Measurements from ENCODE around the gene SNORC. TPM values are rescaled to one million over a fixed set of nuclear protein-coding genes. Genes with fewer than 3 reads are reported as not detected.
"Not testable (repeated sequence)": the region's sequence is repeated elsewhere in the genome, so short reads cannot be mapped to it uniquely, and the experiment has no call there.

SNORC gene
- total RNA-seq, 1 experiment from 2014 or later, result 4.3 TPM

- intact Hi-C loops (cut with micrococcal nuclease; ENCODE audit: unreplicated experiment), result no loop called here
- no peak for DNase-seq
- BruUV-seq (replicated peaks), result no TSS peak
These were observed 31.9 kb downstream of the SNORC start for GRCh38 chr2:232901736-232902578.

GRCh38 chr2:232903989-232904388 is 33.9 kb downstream of the SNORC start:
- DNase-seq, result no peak
- BruUV-seq (replicated peaks), result no TSS peak
- intact Hi-C loops (cut with micrococcal nuclease; ENCODE audit: unreplicated experiment), result no loop called here
- Mint-ChIP-seq H3K27ac (ENCODE audit: unreplicated experiment) (no peak overlapping the region), H3K4me1 (ENCODE audit: low read depth, unreplicated experiment) (no peaks in the 10 kb centered on the region), H3K4me3 (ENCODE audit: unreplicated experiment) (no peak overlapping the region), H3K27me3 (ENCODE audit: insufficient read depth, unreplicated experiment) (no peaks in the 10 kb centered on the region), H3K36me3 (ENCODE audit: insufficient read depth, unreplicated experiment) (no peaks in the 10 kb centered on the region), H3K9me3 (ENCODE audit: unreplicated experiment) (no peaks in the 10 kb centered on the region)
- H3K4me1 ChIP-seq, result no peaks in the 10 kb centered on the region
- H3K9me3 ChIP-seq, result no peaks in the 10 kb centered on the region
- no peak for TF ChIP-seq CTCF (IDR thresholded peaks at IDR 0.05; ENCODE audit: insufficient read depth in 1 of 2, low read depth in 1 of 2, low read length in 1 of 2, severe bottlenecking in 1 of 2, unreplicated experiment in 1 of 2)
- H3K4me3 ChIP-seq (ENCODE audit: low read depth, low read length), result no peak overlapping the region
- ChIA-PET CTCF (interaction anchor here (0.7 kb wide), 1 partner anchor 13 kb away, joined by 3 read pairs; no protein-coding TSS in a partner anchor), POLR2A (no interaction called here)
- H3K36me3 ChIP-seq (ENCODE audit: control insufficient read depth, insufficient read depth, low read length), result no peaks in the 10 kb centered on the region
- H3K27me3 ChIP-seq (replicated peaks; ENCODE audit: control insufficient read depth, insufficient read depth, low read length), result no peaks in the 10 kb centered on the region; the same call in 1 of the 2 replicates

More at GRCh38 chr2:232901736-232902578, 31.9 kb downstream of the SNORC start:
- no peaks in the 10 kb centered on the region for H3K4me1 Mint-ChIP-seq (ENCODE audit: low read depth, unreplicated experiment)
- no peaks in the 10 kb centered on the region for H3K36me3 Mint-ChIP-seq (ENCODE audit: insufficient read depth, unreplicated experiment)
- TF ChIP-seq CTCF (IDR thresholded peaks at IDR 0.05; ENCODE audit: insufficient read depth in 1 of 2, low read depth in 1 of 2, low read length in 1 of 2, severe bottlenecking in 1 of 2, unreplicated experiment in 1 of 2), result no peak
- no peak overlapping the region for H3K4me3 Mint-ChIP-seq (ENCODE audit: unreplicated experiment)
- Histone ChIP-seq H3K36me3 (ENCODE audit: control insufficient read depth, insufficient read depth, low read length) (no peaks in the 10 kb centered on the region), H3K4me1 (no peaks in the 10 kb centered on the region), H3K9me3 (no peaks in the 10 kb centered on the region), H3K27me3 (replicated peaks; ENCODE audit: control insufficient read depth, insufficient read depth, low read length) (no peaks in the 10 kb centered on the region), H3K4me3 (ENCODE audit: low read depth, low read length) (no peak overlapping the region)
- CTCF ChIA-PET, result no interaction called here
- H3K9me3 Mint-ChIP-seq (ENCODE audit: unreplicated experiment), result no peaks in the 10 kb centered on the region
- H3K27ac Mint-ChIP-seq (ENCODE audit: unreplicated experiment), result no peak overlapping the region
- POLR2A ChIA-PET, result no interaction called here
- no peaks in the 10 kb centered on the region for H3K27me3 Mint-ChIP-seq (ENCODE audit: insufficient read depth, unreplicated experiment)

- H3K36me3 ChIP-seq (ENCODE audit: control insufficient read depth, insufficient read depth, low read length); H3K36me3 Mint-ChIP-seq (ENCODE audit: insufficient read depth, unreplicated experiment); H3K9me3 Mint-ChIP-seq (ENCODE audit: unreplicated experiment); H3K27me3 ChIP-seq (replicated peaks; ENCODE audit: control insufficient read depth, insufficient read depth, low read length); H3K27me3 Mint-ChIP-seq (ENCODE audit: insufficient read depth, unreplicated experiment); H3K4me1 ChIP-seq; H3K4me3 ChIP-seq (ENCODE audit: low read depth, low read length); POLR2A ChIA-PET; CTCF ChIA-PET; H3K9me3 ChIP-seq; BruUV-seq (replicated peaks); H3K4me1 Mint-ChIP-seq (ENCODE audit: low read depth, unreplicated experiment); intact Hi-C loops (cut with micrococcal nuclease; ENCODE audit: unreplicated experiment); H3K27ac Mint-ChIP-seq (ENCODE audit: unreplicated experiment); DNase-seq; H3K4me3 Mint-ChIP-seq (ENCODE audit: unreplicated experiment): not testable (repeated sequence)
These were observed 37.0 kb downstream of the SNORC start for GRCh38 chr2:232906867-232907717.

GRCh38 chr2:232907718-232908085 is 37.6 kb downstream of the SNORC start:
- BruUV-seq (replicated peaks); intact Hi-C loops (cut with micrococcal nuclease; ENCODE audit: unreplicated experiment); CTCF ChIA-PET; H3K27ac Mint-ChIP-seq (ENCODE audit: unreplicated experiment); H3K4me1 Mint-ChIP-seq (ENCODE audit: low read depth, unreplicated experiment); H3K27me3 ChIP-seq (replicated peaks; ENCODE audit: control insufficient read depth, insufficient read depth, low read length); H3K27me3 Mint-ChIP-seq (ENCODE audit: insufficient read depth, unreplicated experiment); H3K36me3 Mint-ChIP-seq (ENCODE audit: insufficient read depth, unreplicated experiment); POLR2A ChIA-PET; DNase-seq; H3K4me3 Mint-ChIP-seq (ENCODE audit: unreplicated experiment); H3K9me3 ChIP-seq; H3K36me3 ChIP-seq (ENCODE audit: control insufficient read depth, insufficient read depth, low read length); H3K9me3 Mint-ChIP-seq (ENCODE audit: unreplicated experiment); H3K4me1 ChIP-seq; H3K4me3 ChIP-seq (ENCODE audit: low read depth, low read length): not testable (repeated sequence)
